CD4-positive, alpha-beta T cell treated with Interleukin-4 for 4 hours (primary cell): ENCODE data around the gene SLC22A31.
A peak's percentile ranks its signal among the peaks of the same experiment; 100 is the strongest.

Source experiments
- DNase-seq: peaks from one replicate; pipeline ENCODE4 v3.0.0-alpha.2; 2020

The SLC22A31 gene

DNA sequence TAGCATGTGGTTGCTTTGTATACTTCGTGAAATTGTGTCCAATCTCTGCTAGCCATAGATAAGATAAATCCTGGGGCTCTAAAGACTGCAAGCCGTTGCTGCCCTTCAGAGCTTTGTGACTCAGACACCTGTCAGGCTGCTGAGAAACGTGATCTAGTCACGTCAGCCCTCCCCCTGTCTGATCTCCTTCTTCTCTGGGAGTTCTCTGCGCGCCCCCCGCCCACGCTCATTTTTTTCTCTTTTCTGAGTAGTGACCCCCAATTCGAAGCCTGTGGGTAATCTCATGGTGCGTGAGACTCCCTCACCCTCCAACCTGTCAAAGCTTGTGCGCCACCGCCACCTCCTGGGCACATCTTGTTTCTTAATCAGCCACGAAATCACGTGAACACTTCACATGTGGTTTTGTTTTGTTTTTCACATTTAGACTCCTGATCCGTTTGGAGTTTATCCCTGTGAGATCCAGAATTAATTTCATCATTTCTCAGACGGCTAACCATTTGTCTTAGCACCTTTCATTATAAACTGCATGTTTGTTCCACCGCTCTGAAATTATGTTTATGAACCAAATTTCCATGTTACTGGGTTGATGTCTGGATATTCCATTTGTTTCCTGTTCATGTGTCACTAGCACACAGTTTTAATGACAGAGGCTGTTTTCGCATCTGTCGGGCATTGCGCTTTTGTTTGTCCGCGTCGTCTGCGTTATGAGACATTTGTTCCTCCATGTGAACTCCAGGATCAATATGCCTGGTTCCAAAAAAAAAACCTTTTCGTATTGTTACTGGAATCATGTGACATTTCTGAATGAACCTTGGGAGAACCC is 16.2 kb upstream of the SLC22A31 start:
- DNase-seq, result peak; percentile 85

DNA sequence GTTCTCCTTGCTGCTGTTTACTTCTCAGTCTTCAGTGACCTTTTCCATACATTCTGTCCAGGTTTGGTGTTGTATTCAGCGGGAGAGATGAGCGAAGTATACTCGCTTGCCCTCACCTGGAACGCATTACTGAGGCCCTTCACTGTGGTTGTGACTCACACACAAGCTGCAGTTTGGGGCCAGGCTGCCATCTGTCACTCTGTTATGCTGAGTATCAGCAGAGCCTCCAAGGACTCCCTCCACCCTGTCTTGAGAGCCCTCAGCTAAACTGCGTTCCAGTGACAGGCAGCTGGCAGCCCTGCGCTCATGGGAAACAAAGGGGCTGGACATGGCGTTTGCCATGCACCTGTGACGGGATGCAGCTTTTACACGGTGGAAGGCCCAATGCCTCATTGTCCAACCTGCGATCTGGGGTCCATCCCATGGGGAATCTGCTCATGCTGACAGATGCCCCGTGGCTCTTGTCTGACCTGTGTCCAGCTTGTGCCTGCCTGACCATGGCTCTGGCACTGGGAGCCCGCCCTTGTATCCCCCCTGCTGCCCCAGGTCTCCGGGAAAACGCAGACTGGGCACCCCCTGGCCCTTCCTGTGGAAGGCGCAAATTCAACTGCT is 10.7 kb upstream of the SLC22A31 start:
- no peak for DNase-seq

DNA sequence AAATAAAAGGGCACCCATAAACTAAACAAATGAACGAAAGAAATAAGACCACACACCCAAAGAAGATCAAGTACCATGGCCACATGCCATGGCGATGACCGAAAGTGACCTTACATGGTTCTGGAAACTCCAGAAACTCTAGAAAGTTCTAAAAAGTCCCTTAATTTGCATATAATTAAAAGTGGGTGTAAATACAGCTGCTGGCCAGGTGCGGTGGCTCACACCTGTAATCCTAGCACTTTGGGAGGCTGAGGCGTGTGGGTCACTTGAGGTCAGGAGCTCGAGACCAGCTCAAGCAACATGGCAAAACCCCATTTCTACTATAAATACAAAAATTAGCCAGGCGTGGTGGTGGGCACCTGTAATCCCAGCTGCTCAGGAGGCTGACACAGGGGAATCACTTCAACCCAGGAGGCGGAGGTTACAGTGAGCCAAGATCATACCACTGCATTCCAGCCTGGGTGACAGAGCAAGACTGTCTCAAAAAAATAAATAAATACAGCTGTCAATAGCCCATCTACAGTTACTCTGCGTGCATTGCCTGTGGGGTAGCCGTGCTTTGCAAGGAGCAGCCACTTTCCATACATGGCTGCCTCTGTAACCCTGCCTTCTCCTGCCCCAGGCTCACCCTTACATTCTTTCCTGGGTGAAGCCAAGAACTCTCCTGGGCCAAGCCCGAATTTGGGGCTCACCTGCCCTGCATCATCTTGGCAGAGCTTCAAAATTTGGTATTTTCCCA is 10.0 kb upstream of the SLC22A31 start:
- no peak for DNase-seq

DNA sequence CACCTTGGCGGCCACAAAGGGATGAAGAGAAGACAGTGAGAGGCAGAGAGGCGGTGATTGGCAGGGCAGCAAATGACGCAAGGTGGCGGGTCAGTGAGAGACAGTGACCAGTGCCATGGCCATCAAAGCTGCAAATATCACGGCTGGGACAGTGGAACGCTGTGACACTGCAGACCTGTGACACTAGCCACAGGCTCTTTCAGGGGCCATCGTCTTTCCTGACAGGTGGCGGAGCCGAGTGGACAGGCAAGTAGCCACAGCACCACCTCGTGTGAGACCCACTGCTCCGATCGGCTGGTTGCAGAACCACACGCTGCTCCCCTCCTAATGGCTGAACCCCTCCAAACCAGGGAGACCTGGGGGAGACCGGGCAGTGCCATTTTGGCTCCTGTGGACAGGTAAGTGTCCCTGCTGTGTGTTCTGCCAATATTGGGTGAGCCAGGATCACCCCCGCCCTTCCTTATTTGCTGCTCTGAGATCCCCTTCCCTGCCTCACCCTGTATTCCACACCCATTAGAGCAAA is 9.2 kb upstream of the SLC22A31 start:
- no peak for DNase-seq

DNA sequence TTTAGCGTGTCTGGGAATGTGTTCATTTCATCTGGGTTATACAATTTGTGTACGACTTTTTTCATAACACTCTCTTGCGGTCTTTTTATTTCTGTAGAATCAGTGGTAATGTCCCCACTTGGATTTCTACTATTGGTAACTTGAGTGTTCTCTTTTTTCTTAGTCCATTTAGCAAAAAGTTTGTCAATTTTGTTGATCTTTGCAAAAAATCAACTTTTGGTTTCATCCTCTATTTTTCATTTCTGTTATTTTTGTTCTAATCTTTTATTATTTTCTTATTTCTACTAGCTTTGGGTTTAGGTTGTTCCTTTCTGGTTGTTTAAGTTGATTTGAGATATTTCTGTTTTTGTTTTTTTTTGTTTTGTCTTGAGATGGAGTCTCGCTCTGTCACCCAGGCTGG is 7.7 kb upstream of the SLC22A31 start:
- no peak for DNase-seq

DNA sequence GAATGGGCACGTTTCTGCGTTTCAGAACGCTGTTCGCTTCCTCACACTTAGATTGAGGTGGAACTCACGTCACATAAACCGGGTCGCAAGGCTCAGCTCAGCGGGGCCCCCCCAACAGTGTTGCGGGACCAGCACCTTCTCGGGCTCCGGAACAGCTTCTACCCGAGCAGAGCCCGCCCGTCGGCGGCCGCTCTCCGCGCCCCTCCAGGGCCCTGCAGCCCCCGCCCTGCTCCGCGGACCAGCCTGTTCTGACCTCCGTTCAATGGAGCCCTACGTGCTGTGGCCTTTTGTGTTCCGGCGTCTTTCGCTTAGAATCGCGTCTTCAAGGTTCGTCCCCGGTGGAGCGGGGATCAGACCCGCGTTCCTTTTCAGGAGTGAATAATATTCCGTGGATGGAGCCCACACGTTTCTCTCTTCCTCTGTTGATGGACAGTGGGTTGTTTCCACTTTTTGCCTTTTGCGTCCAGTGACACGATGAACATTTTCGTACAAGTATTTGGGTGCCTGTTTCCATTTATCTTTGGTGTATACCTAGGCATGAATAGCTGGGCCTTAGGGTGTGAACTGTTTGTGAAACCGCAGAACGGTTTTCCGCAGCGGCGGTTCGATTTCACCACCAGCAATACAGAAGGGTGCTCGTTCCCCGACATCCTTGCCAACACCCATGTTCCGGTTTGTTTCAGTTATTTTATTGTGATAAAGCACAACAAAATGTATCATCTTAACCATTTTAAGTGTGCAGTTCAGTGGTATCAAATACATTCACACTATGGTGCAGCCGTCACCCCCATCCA is 2.3 kb upstream of the SLC22A31 start:
- DNase-seq, result no peak

DNA sequence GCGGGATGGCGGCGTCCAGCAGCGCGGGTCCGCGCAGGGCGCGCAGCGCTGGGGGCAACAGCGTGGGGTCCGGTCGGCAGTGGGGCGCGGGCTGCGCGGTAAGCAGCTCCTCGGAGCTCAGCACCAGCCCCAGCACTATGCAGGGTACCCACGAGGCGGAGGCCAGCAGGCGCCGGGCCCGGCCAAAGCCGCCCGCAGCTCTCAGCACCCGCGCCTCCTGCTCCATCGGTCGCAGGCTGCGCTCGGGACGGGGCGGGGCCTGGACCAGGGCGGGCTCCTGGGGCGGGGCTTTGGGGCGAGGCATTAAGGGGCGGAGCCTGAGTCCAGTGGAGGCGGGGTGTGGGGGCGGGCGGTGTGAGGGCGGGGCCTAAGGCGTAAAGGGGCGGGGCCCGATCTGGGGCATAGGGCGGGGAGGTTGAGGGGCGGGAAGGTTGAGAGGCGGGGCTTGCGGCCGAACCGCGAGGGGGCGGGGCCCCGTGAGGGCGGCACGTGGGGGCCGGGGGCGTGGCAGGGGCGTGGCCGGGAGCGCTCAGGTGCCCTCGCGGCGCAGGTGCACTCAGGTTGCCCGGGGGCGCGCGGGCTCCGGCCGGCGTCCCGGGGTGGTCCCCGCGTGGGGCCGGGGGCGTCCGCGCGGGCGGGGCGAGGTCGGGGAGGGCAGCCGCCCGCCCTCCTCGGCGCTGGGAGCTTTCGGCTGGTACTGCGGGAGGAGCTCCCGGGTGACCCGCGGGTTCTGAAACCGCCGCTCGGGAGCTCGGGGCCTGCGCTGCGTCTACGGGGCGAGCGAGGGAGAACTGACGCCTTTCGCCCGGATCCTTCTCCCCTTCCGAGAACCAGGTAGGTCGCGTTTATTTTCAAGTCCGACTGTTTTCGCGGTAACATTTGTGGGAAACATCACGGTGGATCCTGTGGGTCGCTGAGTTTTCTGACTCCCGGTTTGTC is 1.4 kb upstream of the SLC22A31 start:
- DNase-seq, result peak; percentile 62

DNA sequence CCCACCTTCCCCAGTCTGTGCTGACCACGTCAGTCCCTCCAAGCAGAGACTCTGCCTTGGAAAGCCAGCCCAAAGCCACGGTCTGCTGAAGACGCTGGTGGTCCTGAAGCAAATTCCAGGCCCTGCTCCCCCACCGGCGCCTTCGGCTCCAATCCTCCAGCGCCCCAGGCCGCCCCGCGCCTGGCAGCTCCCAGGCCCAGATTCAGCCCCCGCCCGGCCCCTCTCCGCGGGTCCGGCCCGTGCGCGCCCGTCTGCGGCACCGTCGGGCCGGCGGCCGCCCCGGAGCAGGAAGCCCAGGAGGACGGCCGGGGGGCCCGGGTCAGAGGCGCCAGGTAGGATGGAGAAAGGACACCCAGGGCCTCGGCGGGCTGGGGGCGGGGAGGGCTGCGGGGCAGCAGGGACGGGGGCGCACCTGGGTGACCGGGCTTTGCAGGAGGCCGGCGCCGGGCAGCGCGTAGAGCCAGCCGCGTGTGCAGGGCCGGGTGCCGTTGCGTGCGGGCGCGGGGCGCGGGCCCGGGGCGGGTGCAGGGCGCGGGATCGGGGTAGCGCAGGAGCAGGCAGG is 594 bp upstream of the SLC22A31 start:
- DNase-seq, result no peak

DNA sequence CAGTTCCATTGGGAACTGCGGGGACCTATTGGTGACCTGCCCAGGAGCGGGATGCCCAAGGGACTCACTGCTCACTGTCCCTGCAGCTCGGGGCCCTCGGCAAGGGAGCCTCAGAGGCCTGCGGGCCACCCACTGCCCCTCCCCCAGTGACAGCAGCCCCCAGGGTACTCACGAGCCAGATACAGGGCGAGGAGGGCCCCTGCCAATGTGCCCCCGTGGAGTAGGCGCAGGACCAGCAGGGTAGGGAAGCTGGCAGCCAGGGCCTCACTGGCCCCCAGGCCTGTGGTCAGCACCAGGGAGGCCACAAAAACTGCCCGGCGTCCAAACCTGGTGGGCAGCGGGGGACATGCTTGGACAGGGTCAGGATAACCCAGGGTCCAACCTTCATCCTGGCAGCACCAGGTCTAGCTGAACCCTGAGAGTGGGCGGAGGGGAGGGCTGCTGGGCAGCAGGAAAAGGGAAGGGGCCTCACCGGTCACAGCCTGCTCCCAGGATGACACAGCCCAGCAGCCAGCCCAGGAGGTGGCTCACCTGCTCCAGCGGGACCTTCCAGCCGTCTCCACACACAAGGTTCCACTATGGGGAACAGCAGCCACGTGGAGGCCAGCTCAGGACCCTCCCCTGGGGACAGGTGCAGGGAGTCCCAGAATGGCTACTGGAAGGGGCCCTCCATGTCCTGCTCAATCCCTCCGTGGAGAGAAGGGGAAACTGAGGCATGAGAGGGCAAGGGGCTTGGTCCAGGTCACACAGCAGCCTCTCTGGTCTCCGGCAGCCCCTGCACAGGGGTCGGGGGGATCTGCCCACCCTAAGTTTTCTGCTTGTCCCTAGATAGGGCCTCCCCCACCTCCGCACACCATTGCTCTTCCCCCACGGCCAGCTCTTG is 855 bp downstream of the SLC22A31 start:
- no peak for DNase-seq

DNA sequence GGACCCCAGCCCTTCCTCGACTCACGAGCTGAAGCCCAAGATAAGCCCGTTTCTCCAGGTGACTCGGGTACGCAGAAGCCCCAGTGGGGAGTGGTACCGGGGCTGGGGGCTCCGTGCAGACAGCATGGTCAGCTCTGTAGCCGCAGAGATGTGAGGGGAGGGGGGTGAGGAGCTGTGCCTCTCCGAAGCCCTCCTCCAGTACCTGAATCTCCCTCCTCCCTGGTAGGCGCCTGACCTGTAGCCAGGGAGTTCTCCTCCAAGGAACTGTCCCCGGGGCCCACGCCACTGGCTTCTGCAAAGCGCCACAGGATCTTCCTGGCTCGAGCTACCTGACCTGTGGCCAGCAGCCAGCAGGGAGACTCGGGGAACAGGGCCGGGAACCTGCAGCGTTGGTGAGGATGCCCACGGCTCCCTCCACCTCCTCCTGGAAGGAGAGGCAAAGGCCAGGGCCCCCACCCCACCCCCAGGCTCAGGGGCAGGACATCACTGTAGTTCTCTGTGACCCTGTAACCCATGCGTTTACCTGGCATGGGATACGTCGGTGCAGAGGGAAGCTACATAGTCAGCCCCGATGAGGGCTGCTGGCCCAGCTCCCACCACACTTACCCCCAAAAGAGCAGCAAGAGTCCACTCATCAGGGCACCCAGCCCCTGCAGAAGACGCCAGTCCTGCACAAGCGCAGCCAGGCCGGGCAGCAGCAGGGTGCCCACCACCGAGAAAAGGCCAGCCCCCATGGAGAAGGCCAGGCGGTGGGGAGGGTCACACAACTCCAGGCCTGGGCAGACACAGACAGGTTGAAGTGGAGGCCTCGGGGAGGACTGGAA is 1.7 kb downstream of the SLC22A31 start:
- no peak for DNase-seq

DNA sequence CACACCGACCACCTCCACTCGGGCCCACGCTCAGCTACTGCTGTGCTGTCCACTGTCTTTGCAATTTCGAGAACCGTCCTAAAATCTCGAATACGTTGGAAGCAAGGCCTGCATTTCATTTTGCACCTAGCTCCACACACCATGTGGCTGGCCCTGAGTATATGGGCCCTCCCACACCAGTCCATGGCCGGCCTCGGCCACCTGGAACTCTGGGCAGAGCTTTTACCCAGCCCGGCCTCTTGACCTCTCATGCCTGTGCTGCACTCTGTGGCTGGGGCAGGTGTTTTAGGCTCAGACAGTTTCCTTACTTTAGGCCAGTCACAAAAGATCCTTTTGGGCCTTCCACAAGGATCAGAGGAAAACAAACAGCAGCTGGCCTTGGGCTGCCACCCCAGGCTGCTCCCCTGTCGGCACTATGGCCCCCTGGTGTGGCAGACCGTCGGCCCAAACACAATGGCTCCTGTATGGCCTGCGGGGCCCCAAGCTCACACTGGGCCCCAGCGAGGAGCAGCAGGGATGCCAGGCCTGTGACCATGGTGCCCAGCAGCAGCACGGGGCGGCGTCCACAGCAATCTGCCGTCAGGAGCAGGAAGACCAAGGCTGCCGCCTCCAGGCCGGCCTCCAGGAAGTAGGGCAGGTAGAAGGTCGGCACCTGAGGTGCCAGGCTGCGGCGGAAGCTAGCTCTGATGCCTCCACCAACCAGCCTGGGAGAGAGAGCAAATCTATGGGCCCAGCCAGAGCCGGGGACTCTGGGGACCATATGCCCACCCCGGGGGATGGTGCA is 2.5 kb downstream of the SLC22A31 start:
- no peak for DNase-seq

DNA sequence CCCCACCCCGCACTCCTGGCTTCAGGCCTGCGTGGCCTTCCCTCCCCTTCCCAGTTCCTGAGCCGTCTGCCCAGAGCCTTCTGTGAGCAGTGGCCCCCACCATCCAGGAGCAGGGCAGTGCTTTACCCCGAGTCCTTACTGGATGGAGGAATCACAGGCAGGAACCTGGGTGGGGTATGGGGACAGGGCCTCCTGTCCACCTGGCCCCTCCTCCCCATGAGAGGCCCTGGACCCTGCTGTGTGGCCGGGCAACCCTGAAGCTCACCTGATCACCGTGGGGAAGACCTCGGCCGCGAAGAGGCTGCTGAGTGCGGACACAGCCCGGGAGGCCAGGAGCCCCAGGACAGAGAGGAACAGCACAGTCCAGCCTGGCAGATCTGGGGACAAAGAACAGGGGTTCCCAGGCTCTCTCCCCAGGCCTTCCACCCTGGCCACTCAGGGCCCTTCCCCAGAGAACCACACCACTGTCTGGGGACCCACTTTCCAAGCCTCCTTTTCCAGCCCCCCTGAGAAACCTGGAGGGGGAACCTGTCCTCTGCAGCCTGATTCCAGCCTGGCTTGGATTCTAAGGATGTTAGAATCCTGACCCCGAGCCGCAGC is 3.2 kb downstream of the SLC22A31 start:
- no peak for DNase-seq

DNA sequence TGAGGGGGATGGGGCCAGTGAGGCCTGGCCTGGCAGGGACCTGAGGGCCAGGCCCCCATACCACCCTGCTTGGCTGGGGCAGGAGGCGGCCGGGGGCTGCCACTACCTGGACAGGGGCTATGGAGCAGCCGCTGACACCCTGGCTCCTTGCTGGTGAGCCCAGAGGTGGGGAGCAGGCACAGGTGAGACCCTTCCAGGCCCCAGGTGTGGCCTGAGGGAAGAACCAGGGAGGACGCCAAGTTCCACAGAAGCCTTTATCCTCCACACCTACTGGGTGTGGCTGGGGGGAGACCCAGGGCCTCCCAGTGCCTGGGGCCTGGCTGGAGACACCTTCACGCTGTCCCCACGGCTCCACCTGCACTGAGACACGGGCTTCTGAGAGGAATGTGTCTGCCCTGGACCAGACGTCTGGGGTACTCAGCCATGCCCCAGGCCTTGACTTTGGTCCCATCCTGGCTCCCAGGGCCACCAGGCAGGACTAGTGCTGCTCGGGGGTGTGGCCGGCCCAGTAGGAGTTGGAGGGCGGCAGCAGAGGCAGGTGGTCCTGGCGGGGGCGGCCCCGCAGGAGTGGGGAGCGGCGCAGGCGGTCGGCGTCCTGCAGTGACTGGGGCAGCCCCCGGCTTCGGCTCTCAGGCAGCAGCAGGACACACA is 4.7 kb downstream of the SLC22A31 start:
- DNase-seq, result no peak

DNA sequence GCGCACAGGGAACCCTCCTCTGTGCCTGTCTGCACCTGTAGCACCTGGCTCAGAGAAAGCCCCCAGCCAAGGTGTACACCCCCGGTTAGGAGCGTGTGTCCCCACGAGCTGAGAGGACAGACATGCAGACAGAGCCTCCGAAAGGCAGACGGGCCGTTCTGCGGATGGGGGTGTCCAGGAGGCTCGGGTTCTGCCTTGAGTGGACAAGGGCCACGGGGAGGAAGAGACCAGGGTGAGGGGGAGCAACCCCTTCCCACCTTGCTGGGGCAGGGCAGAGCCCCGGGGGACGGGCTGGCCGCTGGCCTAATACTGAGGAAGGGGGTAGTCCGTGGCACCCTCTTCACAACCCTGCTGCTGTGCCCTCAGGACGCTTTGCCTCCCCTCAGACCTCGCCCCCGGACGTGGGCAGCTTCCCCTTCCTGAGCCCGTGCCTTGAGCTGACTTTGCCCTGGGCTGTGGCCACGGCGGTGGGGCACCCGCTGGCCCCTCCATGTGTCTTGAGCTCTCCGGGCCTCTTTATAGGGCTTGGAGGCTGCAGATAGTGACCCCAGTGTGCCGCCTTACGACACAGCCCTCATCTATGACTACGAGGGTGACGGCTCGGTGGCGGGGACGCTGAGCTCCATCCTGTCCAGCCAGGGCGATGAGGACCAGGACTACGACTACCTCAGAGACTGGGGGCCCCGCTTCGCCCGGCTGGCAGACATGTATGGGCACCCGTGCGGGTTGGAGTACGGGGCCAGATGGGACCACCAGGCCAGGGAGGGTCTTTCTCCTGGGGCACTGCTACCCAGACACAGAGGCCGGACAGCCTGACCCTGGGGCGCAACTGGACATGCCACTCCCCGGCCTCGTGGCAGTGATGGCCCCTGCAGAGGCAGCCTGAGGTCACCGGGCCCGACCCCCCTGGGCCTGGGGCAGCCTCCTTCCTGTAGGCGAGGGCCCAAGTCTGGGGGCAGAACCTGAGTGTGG is 5.7 kb downstream of the SLC22A31 start:
- no peak for DNase-seq

DNA sequence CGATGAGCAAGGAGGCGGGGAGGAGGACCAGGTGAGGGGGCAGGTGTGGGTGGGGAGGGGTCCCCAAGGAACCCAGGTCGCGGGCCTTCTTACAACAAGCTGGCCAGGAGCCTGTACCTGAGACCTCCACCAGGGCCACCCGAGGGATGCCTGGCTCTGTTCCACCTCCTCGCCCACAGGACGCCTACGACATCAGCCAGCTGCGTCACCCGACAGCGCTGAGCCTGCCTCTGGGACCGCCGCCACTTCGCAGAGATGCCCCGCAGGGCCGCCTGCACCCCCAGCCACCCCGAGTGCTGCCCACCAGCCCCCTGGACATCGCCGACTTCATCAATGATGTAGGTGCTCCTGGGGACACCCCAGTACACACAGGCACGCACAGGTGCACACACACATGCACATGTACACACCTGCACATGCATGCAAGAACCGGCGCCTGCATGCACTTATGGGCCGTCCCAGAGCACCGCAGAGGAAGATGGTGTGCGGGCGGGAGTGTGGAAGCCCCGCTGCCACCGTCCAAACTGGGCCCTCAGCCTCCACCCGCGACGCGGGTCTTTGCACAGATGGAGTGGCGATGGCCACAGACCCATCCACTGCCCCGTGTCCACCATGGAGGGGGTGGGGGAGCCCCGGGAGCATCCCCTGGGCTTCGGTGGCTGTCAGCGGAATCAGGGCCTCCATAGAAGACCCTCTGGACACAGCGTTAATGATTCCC is 6.6 kb downstream of the SLC22A31 start:
- no peak for DNase-seq
